Measurements from ENCODE around the gene PDSS1. TPM values are rescaled to one million over a fixed set of nuclear protein-coding genes. Genes with fewer than 3 reads are reported as not detected.

Gene PDSS1
- total RNA-seq, 4 donors from 2014 or later = 3.6 to 7.6 (median 3.9) TPM

DNA sequence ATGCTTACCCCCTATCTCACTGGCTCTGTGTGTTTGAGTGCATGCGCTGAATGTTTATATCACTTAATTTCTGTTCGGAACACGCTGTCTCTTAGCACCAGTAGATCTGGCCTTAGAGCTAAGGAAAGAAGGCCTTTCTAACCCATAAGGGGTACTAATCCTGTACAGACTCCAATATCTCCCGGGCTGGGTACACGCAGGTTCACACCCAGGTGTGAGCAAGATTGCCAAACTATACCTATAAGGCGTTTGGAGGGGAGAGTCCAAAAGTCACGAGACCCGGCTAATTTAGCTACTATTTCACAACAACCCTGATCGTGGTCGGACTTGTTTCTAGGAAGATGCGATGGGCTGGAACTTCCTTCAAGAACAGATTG, 727 bp upstream of the PDSS1 start:
- H3K4me1 ChIP-seq = peaks cover 18% of the 10 kb centered on the region
- no peaks in the 10 kb centered on the region for H3K36me3 ChIP-seq
- no peak for DNase-seq (ENCODE audit: low spot score in 2 of 2)
- 22% methylated on average over 10 of the region's 11 CpGs for WGBS
- TF ChIP-seq POLR2AphosphoS5 (IDR thresholded peaks at IDR 0.05) = no peak
- TF ChIP-seq, protein P1, sequence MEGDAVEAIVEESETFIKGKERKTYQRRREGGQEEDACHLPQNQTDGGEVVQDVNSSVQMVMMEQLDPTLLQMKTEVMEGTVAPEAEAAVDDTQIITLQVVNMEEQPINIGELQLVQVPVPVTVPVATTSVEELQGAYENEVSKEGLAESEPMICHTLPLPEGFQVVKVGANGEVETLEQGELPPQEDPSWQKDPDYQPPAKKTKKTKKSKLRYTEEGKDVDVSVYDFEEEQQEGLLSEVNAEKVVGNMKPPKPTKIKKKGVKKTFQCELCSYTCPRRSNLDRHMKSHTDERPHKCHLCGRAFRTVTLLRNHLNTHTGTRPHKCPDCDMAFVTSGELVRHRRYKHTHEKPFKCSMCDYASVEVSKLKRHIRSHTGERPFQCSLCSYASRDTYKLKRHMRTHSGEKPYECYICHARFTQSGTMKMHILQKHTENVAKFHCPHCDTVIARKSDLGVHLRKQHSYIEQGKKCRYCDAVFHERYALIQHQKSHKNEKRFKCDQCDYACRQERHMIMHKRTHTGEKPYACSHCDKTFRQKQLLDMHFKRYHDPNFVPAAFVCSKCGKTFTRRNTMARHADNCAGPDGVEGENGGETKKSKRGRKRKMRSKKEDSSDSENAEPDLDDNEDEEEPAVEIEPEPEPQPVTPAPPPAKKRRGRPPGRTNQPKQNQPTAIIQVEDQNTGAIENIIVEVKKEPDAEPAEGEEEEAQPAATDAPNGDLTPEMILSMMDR (IDR thresholded peaks at IDR 0.05) = no peak
- TF ChIP-seq EP300 (IDR thresholded peaks at IDR 0.05) = no peak
- no peak for TF ChIP-seq POLR2A (IDR thresholded peaks at IDR 0.05)
- H3K27ac ChIP-seq = peak overlapping the region; percentile 92
- H3K27me3 ChIP-seq = peaks cover 9% of the 10 kb centered on the region
- peak overlapping the region; percentile 72 for H3K4me3 ChIP-seq
- no peaks in the 10 kb centered on the region for H3K9me3 ChIP-seq

DNA sequence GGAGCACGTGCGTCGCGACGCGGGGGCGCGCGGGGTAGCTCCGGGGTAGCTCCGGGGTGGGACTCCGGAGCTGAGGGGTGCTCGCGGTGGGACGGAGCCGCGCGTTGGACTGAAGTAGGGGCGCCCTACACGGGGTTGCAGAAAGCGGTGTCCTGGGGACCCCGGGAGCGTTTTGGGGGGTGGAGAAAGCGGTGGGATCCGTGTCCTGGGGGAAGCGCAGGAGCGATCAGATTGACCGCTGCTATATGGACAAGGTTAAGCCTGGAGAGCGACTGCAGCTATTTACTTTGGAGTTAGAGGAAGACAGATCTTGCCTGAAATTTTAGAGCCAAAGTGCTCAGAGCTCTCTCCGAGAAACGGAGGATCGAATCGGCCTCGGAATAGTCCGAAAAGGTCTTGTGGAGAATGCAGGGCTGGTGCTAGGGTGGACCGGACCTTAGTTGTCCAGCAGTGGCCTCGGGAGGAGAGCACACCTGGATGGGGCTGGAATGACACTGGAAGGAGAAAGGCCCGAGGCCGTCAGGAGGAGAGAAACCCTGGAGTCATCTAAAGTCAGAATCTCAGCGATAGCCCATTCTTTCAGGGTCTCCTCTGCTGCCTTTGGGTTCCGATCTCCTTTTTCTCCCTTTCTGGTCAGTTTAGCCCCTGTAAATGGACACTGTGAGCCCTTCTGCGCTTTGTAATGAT, 564 bp downstream of the PDSS1 start:
- Histone ChIP-seq H3K27me3 (peaks cover 4% of the 10 kb centered on the region), H3K9me3 (no peaks in the 10 kb centered on the region), H3K4me3 (peak overlapping the region; percentile 72), H3K27ac (peak overlapping the region; percentile 92), H3K36me3 (peaks cover 4% of the 10 kb centered on the region), H3K4me1 (peaks cover 18% of the 10 kb centered on the region)
- WGBS = 2% methylated on average over 30 of the region's 42 CpGs
- TF ChIP-seq POLR2A (IDR thresholded peaks at IDR 0.05) (no peak), EP300 (IDR thresholded peaks at IDR 0.05) (no peak), POLR2AphosphoS5 (IDR thresholded peaks at IDR 0.05) (no peak)
- TF ChIP-seq, protein P1 (IDR thresholded peaks at IDR 0.05) = no peak
- no peak for DNase-seq (ENCODE audit: low spot score in 2 of 2)

DNA sequence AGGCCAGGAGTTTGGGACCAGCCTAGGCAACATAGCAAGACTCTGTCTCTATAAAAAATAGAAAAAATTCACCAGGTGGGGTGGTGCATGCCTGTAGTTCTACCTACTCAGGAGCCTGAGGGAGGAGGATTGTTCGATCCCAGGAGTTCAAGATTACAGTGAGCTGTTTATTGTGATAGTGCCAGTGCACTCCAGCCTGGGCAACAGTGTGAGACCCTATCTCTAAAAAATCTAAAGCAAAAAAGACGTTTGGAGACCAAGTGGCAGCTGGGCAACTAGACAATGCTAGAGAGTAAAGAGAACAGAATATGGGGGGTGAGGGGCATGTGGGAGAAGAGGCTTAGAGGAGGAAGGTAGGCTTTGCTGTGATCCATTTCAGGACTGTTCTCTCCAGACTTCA, 1.4 kb downstream of the PDSS1 start:
- peaks cover 18% of the 10 kb centered on the region for H3K4me1 ChIP-seq
- no peaks in the 10 kb centered on the region for H3K27me3 ChIP-seq
- TF ChIP-seq EP300 (IDR thresholded peaks at IDR 0.05) = no peak
- no peak for TF ChIP-seq POLR2A (IDR thresholded peaks at IDR 0.05)
- no peak overlapping the region for H3K27ac ChIP-seq
- WGBS = 81% methylated on average over 2 of the region's 2 CpGs
- peak overlapping the region; percentile 72 for H3K4me3 ChIP-seq
- no peak for DNase-seq (ENCODE audit: low spot score in 2 of 2)
- H3K9me3 ChIP-seq = no peaks in the 10 kb centered on the region
- H3K36me3 ChIP-seq = peaks cover 4% of the 10 kb centered on the region

DNA sequence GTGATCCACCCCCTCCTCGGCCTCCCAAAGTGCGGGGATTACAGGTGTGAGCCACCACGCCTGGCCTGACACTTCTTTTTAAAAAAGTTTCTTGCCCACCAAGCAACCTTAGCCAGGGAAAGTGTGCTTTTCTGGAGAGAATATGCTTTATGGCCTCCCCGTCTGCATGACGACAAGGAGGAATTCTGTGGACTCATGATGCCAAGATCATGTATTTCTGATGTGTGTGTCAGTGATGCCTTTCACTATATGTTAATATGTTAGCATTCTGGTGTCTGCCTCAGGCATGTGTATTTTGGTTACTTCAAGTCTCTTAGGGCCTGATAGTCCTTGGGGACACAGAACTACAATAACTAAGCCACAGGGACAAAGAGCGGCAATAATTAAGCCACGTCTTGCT, 2.1 kb downstream of the PDSS1 start:
- 98% methylated on average over 7 of the region's 7 CpGs for WGBS
- no peak overlapping the region for H3K27ac ChIP-seq
- H3K27me3 ChIP-seq = no peaks in the 10 kb centered on the region
- H3K9me3 ChIP-seq = no peaks in the 10 kb centered on the region
- peaks cover 4% of the 10 kb centered on the region for H3K36me3 ChIP-seq
- peaks cover 18% of the 10 kb centered on the region for H3K4me1 ChIP-seq
- H3K4me3 ChIP-seq = no peak overlapping the region
- no peak for DNase-seq (ENCODE audit: low spot score in 2 of 2)
- TF ChIP-seq POLR2A (IDR thresholded peaks at IDR 0.05) = no peak

DNA sequence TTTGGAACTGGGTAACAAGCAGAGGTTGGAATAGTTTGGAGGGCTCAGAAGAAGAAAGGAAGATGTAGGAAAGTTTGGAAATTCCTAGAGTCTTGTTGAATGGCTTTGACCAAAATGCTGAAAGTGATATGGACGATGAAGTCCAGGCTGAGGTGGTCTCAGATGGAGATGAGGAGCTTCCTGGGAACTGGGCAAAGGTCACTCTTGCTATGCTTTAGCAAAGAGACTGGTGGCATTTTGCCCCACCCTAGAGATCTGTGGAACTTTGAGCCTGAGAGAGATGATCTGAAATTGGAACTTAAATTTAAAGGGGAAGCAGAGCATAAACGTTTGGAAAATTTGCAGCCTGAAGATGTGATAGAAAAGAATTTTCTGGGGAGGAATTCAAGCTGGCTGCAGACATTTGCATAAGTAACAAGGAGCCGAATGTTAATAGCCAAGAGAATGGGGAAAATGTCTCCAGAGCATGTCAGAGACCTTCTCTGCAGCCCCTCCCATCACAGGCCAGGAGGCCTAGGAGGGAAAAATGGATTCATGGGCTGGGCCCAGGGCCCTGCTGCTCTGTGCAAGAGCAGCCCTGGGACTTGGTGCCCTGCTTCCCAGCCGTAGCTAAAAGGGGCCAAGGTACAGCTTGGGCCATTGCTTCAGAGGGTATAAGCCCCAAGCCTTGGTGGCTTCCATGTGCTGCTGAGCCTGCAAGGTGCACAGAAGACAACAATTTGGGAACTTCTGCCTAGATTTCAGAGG, 3.6 kb downstream of the PDSS1 start:
- TF ChIP-seq EP300 (IDR thresholded peaks at IDR 0.05) = no peak
- no peak for TF ChIP-seq POLR2A (IDR thresholded peaks at IDR 0.05)
- TF ChIP-seq POLR2AphosphoS5 (IDR thresholded peaks at IDR 0.05) = no peak
- TF ChIP-seq, protein P1 (IDR thresholded peaks at IDR 0.05) = no peak
- Histone ChIP-seq H3K27me3 (no peaks in the 10 kb centered on the region), H3K4me3 (no peak overlapping the region), H3K27ac (no peak overlapping the region), H3K36me3 (peaks cover 10% of the 10 kb centered on the region), H3K9me3 (no peaks in the 10 kb centered on the region), H3K4me1 (peaks cover 18% of the 10 kb centered on the region)
- 65% methylated on average over 4 of the region's 4 CpGs for WGBS
- DNase-seq (ENCODE audit: low spot score in 2 of 2) = no peak

DNA sequence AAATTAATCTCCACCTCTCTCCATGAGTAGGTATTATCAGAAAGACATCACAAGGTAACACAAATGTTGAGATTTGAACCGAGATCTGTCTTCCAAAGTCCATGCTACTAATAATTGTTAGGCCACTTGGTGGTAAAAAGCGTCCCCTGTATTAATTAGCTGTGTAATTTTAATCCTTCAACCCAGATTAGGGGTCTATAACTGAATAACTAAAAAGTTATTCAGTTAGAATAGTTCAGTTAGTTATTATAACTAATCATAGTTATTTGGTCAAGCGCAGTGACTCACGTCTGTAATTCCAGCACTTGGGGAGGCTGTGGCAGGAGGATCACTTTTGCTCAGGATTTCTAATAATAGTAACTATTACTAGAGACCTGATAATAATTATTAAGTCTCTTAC, 5.6 kb downstream of the PDSS1 start:
- no peak for DNase-seq (ENCODE audit: low spot score in 2 of 2)
- H3K9me3 ChIP-seq = no peaks in the 10 kb centered on the region
- peaks cover 10% of the 10 kb centered on the region for H3K4me1 ChIP-seq
- H3K27me3 ChIP-seq = no peaks in the 10 kb centered on the region
- WGBS = 94% methylated on average over 4 of the region's 4 CpGs
- no peak overlapping the region for H3K27ac ChIP-seq
- TF ChIP-seq, protein P1 (IDR thresholded peaks at IDR 0.05) = no peak
- TF ChIP-seq POLR2AphosphoS5 (IDR thresholded peaks at IDR 0.05) = no peak
- H3K4me3 ChIP-seq = no peak overlapping the region
- peaks cover 28% of the 10 kb centered on the region for H3K36me3 ChIP-seq
